Naive thymus-derived CD4-positive, alpha-beta T cell (primary cell): Measurements from ENCODE around the gene DCDC2. TPM values are rescaled to one million over a fixed set of nuclear protein-coding genes. Genes with fewer than 3 reads are reported as not detected.
A peak's percentile ranks its signal among the peaks of the same experiment; 100 is the strongest.

Experiments
- ATAC-seq: fragments of 150-1000 bp; cut with Tn5 transposase; 2 replicates; pipeline ENCODE4 v1.10.0; 2021; ENCODE audit warnings: mild to moderate bottlenecking, moderate library complexity
- CTCF ChIA-PET: fragments of 350-600 bp; sonication (Branson Sonifier 250); formaldehyde crosslinking; loops from one replicate; lab custom pipeline; 2021; ENCODE audit warnings: antibody characterized with exemption; lab: Charles Lee
- POLR2A ChIA-PET: fragments of 350-600 bp; sonication (Branson Sonifier 250); formaldehyde crosslinking; loops from one replicate; lab custom pipeline; 2021; ENCODE audit warnings: antibody characterized with exemption, inconsistent platforms; lab: Charles Lee
- DNase-seq, 9 donors: peaks; one replicate each; pipeline versions ENCODE4 v3.0.0 to v3.0.0-alpha.2; 2020 to 2022; ENCODE audit warnings: mixed read lengths in 1 of 9
- H3K27ac ChIP-seq: one replicate; pipeline ENCODE4 v1.7.0; 2013; ENCODE audit warnings: mild to moderate bottlenecking, low read depth, low read length, moderate library complexity
- H3K27me3 ChIP-seq, 2 donors: one replicate each; pipeline ENCODE4 v1.7.0; 2013; ENCODE audit warnings: low read length in 2 of 2, mild to moderate bottlenecking in 2 of 2, moderate library complexity in 2 of 2; ENCODE audit not compliant: control insufficient read depth in 2 of 2, insufficient read depth in 2 of 2
- H3K36me3 ChIP-seq, 3 experiments: 1 replicate in 2 of 3; 2 replicates in 1 of 3; pipeline ENCODE4 v1.7.0; 2013; ENCODE audit warnings: low read length in 3 of 3, mild to moderate bottlenecking in 3 of 3, moderate library complexity in 1 of 3; ENCODE audit not compliant: insufficient read depth in 3 of 3, control insufficient read depth in 2 of 3
- H3K4me1 ChIP-seq, 2 donors: one replicate each; pipeline ENCODE4 v1.7.0; 2013; ENCODE audit warnings: low read length in 2 of 2, mild to moderate bottlenecking in 2 of 2, moderate library complexity in 1 of 2; ENCODE audit not compliant: control insufficient read depth in 2 of 2, insufficient read depth in 2 of 2
- H3K4me3 ChIP-seq: 2 replicates; pipeline ENCODE4 v1.7.0; 2013; ENCODE audit warnings: mild to moderate bottlenecking, low read length
- H3K9me3 ChIP-seq, 3 experiments: 1 replicate in 2 of 3; 2 replicates in 1 of 3; pipeline ENCODE4 v1.7.0; 2013; ENCODE audit warnings: low read length in 3 of 3; ENCODE audit not compliant: control insufficient read depth in 2 of 3
- H3K27ac Mint-ChIP-seq, 9 donors: one replicate each; pipeline ENCODE4 v1.8.0; 2020 to 2022; ENCODE audit warnings: mixed read lengths in 9 of 9, mild to moderate bottlenecking in 8 of 9, moderate library complexity in 5 of 9, inconsistent platforms in 2 of 9
- H3K27me3 Mint-ChIP-seq, 5 donors: one replicate each; pipeline ENCODE4 v1.8.0; 2021 to 2022; ENCODE audit warnings: mixed read lengths in 5 of 5, mild to moderate bottlenecking in 1 of 5
- H3K36me3 Mint-ChIP-seq, 5 donors: one replicate each; pipeline ENCODE4 v1.8.0; 2020 to 2022; ENCODE audit warnings: mixed read lengths in 5 of 5, mild to moderate bottlenecking in 3 of 5, inconsistent platforms in 1 of 5
- H3K4me1 Mint-ChIP-seq, 7 donors: one replicate each; pipeline ENCODE4 v1.8.0; 2020 to 2022; ENCODE audit warnings: mixed read lengths in 7 of 7, mild to moderate bottlenecking in 3 of 7, inconsistent platforms in 1 of 7
- H3K4me3 Mint-ChIP-seq, 10 donors: one replicate each; pipeline ENCODE4 v1.8.0; 2020 to 2022; ENCODE audit warnings: mild to moderate bottlenecking in 10 of 10, mixed read lengths in 10 of 10, moderate library complexity in 6 of 10, inconsistent platforms in 2 of 10
- H3K9me3 Mint-ChIP-seq, 11 donors: one replicate each; pipeline ENCODE4 v1.8.0; 2020 to 2022; ENCODE audit warnings: mixed read lengths in 11 of 11, mild to moderate bottlenecking in 4 of 11, inconsistent platforms in 1 of 11, moderate library complexity in 1 of 11
- intact Hi-C, 2 donors: fragments of 100-400 bp; cut with micrococcal nuclease; formaldehyde crosslinking; loops; one replicate each; pipeline ENCODE4 v1.15.1; 2023
- polyA plus RNA-seq, 2 donors: library from polyadenylated mRNA; unstranded; fragments of 300-500 nt; fragmentation: Illumina TruSeq; gene quantifications; one replicate each; pipeline ENCODE4 v1.2.3, GENCODE V29; 2021
- total RNA-seq, 6 experiments: library from RNA in 5 of 6; stranded (reverse) in 5 of 6; gene quantifications; 1 replicate in 5 of 6; 2 replicates in 1 of 6; pipeline ENCODE4 v1.2.3 and lab custom pipeline; 2021 to 2026

Gene DCDC2
- total and polyA plus RNA-seq, 7 experiments from 2014 or later: 0.24 to 0.92 TPM; not detected in 5

DNA sequence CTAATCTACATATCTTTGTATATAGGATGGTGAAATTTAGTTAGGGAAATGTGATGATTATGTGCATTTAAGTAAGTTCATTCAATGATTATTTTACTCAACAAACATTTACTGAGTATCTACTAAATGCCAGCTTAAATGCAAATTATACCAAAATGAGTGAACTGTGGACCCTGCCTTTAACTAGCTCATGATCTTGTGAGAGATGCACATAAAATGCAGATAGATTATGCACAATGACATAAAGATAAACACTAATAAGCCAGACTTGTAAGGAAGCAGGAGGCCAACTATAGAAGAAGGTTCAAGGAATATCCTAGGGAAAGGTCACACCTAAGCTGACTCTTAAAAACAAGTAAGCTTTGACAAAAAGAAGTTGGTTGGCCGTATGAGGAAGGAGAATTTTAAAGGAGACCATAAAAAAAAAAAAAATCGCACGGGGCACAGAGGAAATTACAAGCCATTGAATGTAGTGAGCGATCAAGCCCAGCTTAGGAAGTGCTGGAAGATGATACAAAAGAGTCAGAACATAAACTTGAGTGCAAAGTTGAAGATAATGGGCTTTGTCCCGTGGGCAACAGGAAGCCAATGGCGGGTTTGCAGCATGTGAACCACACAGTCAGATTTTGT is 123.9 kb downstream of the DCDC2 start:
- Mint-ChIP-seq H3K9me3 (peaks cover 0 to 4% (median 0%) of the 10 kb centered on the region in 11 donors), H3K4me3 (no peak overlapping the region), H3K36me3 (peaks cover 0 to 3% (median 0%) of the 10 kb centered on the region in 5 donors), H3K27ac (no peak overlapping the region), H3K27me3 (peaks cover 10 to 52% (median 20%) of the 10 kb centered on the region in 5 donors), H3K4me1 (peaks cover 0 to 1% (median 0%) of the 10 kb centered on the region in 7 donors)
- H3K4me1 ChIP-seq: no peaks in the 10 kb centered on the region
- no peaks in the 10 kb centered on the region for H3K9me3 ChIP-seq
- ChIA-PET POLR2A (no interaction called here), CTCF (no interaction called here)
- H3K27ac ChIP-seq: no peak overlapping the region
- no peak for DNase-seq
- no peak for ATAC-seq
- intact Hi-C loops: no loop called here
- H3K4me3 ChIP-seq: no peak overlapping the region
- no peaks in the 10 kb centered on the region for H3K36me3 ChIP-seq
- no peaks in the 10 kb centered on the region for H3K27me3 ChIP-seq

DNA sequence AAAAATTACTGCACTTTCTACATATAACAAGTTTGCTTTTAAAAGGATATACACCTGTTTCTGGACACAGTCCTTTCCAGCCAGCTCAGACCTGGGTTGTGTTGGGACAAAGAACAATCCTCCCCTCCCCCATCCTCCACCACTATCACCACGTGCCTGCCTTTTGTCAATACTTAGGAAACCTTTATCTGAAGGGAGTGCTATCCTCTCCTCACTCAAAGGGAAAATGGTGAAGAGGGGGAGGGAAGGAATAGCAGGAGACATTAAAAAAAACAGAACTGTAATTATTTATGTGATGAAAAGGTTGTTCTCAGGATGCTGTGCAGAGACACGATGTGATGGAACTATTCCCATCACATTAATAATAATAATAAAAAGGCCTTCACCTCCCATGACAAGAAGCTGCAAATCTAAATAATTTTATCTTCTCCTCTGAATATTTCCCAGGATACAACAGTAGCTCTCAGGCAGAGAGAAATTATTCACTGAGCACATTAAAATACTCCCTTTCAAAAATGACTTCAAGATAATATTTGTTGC is 126.4 kb downstream of the DCDC2 start:
- Histone ChIP-seq H3K36me3 (no peaks in the 10 kb centered on the region), H3K27me3 (no peaks in the 10 kb centered on the region), H3K4me3 (no peak overlapping the region), H3K9me3 (no peaks in the 10 kb centered on the region), H3K27ac (no peak overlapping the region), H3K4me1 (no peaks in the 10 kb centered on the region)
- Mint-ChIP-seq H3K36me3 (no peaks in the 10 kb centered on the region), H3K27me3 (peaks cover 10 to 57% (median 28%) of the 10 kb centered on the region in 5 donors), H3K4me1 (peaks cover 0 to 1% (median 0%) of the 10 kb centered on the region in 7 donors), H3K27ac (no peak overlapping the region), H3K9me3 (peaks cover 0 to 3% (median 0%) of the 10 kb centered on the region in 11 donors), H3K4me3 (no peak overlapping the region)
- ATAC-seq: no peak
- DNase-seq: no peak
- intact Hi-C loops: no loop called here
- CTCF ChIA-PET: no interaction called here
- POLR2A ChIA-PET: no interaction called here

DNA sequence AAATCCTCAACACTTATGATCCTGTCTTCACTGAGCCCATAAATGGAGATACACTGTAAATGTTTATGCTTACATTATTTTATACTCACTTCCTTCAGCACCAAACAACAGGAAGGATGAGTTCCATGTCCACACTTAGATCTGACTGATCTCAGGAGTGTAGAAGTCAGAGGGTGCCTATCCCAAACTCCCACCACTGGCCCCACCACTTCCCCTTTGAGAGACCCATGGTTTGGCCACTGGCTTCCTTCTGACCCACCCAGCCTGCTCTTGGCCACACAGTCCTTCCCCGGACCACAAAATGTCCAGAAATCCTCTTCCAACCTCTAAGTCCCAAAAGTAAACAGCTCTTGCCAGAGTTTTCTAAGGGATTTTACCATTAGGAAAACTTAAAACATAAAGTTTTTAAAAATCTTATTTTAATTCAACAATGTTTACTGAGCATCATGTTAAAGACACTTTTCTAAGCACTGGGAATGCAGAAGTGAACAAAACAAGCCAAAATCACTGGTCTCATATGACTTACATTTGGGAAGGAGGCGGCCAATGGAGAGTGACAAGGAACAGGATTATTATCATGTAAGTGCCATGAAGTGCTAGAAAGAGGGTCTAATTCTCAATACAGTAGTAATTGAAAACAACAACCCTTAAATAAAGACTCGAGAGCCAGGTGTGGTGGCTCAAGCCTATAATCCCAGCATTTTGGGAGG is 128.0 kb downstream of the DCDC2 start:
- no peak for DNase-seq
- Mint-ChIP-seq H3K9me3 (peaks cover 0 to 3% (median 0%) of the 10 kb centered on the region in 11 donors), H3K4me3 (no peak overlapping the region), H3K4me1 (peaks cover 0 to 1% (median 0%) of the 10 kb centered on the region in 7 donors), H3K27ac (no peak overlapping the region), H3K27me3 (peaks cover 10 to 56% (median 38%) of the 10 kb centered on the region in 5 donors), H3K36me3 (no peaks in the 10 kb centered on the region)
- ChIA-PET POLR2A (no interaction called here), CTCF (no interaction called here)
- Histone ChIP-seq H3K27me3 (no peaks in the 10 kb centered on the region), H3K27ac (no peak overlapping the region), H3K36me3 (no peaks in the 10 kb centered on the region), H3K4me1 (no peaks in the 10 kb centered on the region), H3K9me3 (no peaks in the 10 kb centered on the region), H3K4me3 (no peak overlapping the region)
- ATAC-seq: no peak
- intact Hi-C loops: no loop called here

DNA sequence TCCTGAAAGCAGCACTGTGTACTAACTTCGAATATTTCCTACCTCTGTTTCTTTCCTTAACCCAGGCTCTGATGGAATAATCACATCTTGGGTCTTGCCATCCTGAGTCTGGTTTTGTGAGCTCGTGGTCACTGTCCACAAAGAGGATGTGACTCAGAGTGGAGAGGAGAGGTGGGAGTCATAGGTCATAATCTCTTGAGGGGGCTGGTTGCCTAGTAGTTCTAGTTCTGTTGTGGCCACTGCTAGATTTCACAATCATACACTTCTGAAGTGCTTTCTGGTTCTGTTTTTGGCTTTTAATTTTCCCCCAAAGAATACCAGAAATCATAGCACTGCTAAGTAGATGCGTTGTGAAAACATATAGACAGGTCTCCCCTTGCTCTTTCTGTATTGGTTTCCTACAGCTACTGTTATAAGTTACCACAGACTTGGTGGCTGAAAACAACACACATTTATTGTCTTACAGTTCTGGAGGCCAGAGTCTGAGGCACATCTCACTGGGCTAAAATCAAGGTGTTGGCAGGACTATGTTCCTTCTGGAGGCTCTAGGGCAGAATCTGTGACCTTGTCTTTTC is 129.1 kb downstream of the DCDC2 start:
- no peak overlapping the region for H3K27ac ChIP-seq
- DNase-seq: no peak
- ATAC-seq: peak; percentile 74
- Mint-ChIP-seq H3K4me1 (peaks cover 0 to 1% (median 0%) of the 10 kb centered on the region in 7 donors), H3K36me3 (no peaks in the 10 kb centered on the region), H3K9me3 (peaks cover 0 to 3% (median 0%) of the 10 kb centered on the region in 11 donors), H3K27me3 (peaks cover 3 to 50% (median 37%) of the 10 kb centered on the region in 5 donors), H3K27ac (no peak overlapping the region), H3K4me3 (no peak overlapping the region)
- intact Hi-C loops: no loop called here
- no peaks in the 10 kb centered on the region for H3K9me3 ChIP-seq
- POLR2A ChIA-PET: no interaction called here
- no peaks in the 10 kb centered on the region for H3K27me3 ChIP-seq
- no peak overlapping the region for H3K4me3 ChIP-seq
- CTCF ChIA-PET: no interaction called here
- no peaks in the 10 kb centered on the region for H3K4me1 ChIP-seq
- H3K36me3 ChIP-seq: no peaks in the 10 kb centered on the region

DNA sequence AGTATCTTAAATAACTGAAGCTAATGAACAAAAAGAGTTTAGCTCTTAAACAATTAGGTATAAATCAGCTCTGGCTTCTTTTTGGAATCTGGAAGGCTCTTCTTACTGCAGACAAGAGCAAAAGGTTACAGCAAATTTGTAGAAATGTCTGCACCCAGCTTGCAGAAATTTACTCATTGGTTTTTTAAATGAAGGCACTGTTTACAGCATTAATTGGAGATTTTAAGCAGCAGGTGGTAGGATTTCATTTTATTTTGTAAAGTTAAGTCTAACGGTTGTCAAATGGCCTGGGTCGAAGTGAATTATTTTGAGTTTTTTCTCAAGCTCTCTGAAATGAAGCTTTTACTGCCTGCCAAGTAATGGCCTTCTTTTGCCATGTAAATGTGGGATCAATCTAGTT is 129.7 kb downstream of the DCDC2 start:
- H3K9me3 ChIP-seq: no peaks in the 10 kb centered on the region
- peaks cover 0 to 1% (median 0%) of the 10 kb centered on the region in 7 donors for H3K4me1 Mint-ChIP-seq
- POLR2A ChIA-PET: no interaction called here
- intact Hi-C loops: no loop called here
- H3K27me3 ChIP-seq: no peaks in the 10 kb centered on the region
- CTCF ChIA-PET: no interaction called here
- no peak overlapping the region for H3K27ac ChIP-seq
- no peaks in the 10 kb centered on the region for H3K36me3 Mint-ChIP-seq
- no peaks in the 10 kb centered on the region for H3K4me1 ChIP-seq
- ATAC-seq (no peak), DNase-seq (no peak)
- no peak overlapping the region for H3K4me3 Mint-ChIP-seq
- H3K4me3 ChIP-seq: no peak overlapping the region
- H3K27me3 Mint-ChIP-seq: peaks cover 2 to 49% (median 41%) of the 10 kb centered on the region in 5 donors
- H3K36me3 ChIP-seq: no peaks in the 10 kb centered on the region
- no peak overlapping the region for H3K27ac Mint-ChIP-seq
- H3K9me3 Mint-ChIP-seq: peaks cover 0 to under 1% (median 0%) of the 10 kb centered on the region in 11 donors

DNA sequence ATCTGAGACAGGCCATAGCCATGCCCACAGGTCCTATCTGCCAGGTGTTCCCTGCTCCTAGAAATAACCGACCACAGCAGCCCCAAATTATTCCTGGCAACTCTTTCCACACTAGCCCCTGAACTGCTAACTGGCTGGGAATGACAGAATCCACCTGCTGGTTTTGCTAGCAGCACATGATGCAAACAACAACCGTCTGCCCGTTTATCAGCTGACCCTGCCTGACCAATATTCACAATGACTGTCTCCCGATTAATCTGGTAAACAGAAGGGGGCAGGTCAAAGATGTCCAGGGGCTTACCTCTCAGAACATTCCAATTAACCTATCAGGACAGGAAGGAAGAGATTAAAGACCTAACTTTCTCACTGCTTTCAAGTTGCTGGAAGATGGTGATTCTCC is 130.3 kb downstream of the DCDC2 start:
- Mint-ChIP-seq H3K4me3 (no peak overlapping the region), H3K36me3 (no peaks in the 10 kb centered on the region), H3K4me1 (peaks cover 0 to 1% (median 0%) of the 10 kb centered on the region in 7 donors), H3K9me3 (no peaks in the 10 kb centered on the region), H3K27me3 (peaks cover 2 to 45% (median 36%) of the 10 kb centered on the region in 5 donors), H3K27ac (no peak overlapping the region)
- H3K4me3 ChIP-seq: no peak overlapping the region
- no peak for ATAC-seq
- H3K9me3 ChIP-seq: no peaks in the 10 kb centered on the region
- H3K4me1 ChIP-seq: no peaks in the 10 kb centered on the region
- no peak overlapping the region for H3K27ac ChIP-seq
- H3K36me3 ChIP-seq: no peaks in the 10 kb centered on the region
- H3K27me3 ChIP-seq: no peaks in the 10 kb centered on the region
- no peak for DNase-seq
- ChIA-PET POLR2A (no interaction called here), CTCF (no interaction called here)
- intact Hi-C loops: no loop called here
